ENCODE results near the gene BRF1. TPM values are rescaled to one million over a fixed set of nuclear protein-coding genes. Genes with fewer than 3 reads are reported as not detected.

Gene BRF1
- total RNA-seq, 1 experiment from 2014 or later = 41.2 TPM

DNA sequence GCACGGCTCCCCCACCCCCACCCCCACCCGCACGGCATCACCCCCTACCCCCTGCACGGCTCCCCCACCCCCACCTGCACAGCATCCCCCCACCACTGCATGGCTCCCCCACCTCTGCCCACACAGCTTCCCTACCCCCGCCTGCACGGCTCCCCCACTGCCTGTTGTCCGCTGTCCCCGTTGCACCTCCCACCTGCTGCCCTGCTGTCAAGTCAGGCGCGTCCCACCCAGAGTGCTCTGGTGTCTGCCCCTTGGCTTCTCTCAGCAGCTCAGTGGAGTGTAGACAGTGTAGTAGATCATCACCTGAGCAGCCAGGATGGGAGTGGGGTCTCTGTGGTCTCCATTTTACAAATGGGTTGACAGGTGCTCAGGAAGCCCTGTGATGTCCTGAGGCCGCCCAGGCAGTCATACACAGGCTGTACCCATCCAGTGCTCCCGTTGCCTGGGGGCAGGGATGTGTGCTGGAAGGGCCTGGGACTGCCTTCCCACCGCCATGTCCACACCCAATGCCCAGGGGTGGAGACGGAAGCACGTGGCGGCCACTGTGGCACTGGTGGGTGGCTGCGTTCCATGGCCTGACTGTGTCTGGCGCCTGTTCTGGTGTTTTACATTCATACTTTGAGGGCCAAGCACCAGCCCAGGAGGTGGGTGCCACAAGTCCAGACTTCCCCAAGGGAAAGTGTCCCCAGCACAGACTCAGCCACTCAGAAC is 46.2 kb upstream of the BRF1 start:
- DNase-seq (ENCODE audit: low read depth, low spot score) (no peak), ATAC-seq (no peak)
- ChIA-PET POLR2A (no interaction called here), RAD21 (ENCODE audit: low non-redundant PET in 1 of 2, low total read pairs in 2 of 2, uncharacterized antibody in 2 of 2, unreplicated experiment in 2 of 2) (no interaction called here), CTCF (no interaction called here)
- Histone ChIP-seq H3K4me1 (ENCODE audit: control insufficient read depth in 1 of 2, insufficient read depth in 2 of 2, low read length in 2 of 2) (peaks cover 6 to 11% of the 10 kb centered on the region in 2 experiments; a peak in 2 of 4 replicates), H3K9ac (ENCODE audit: low read length) (no peak overlapping the region), H3K27ac (ENCODE audit: low read depth, low read length) (no peak overlapping the region; the same call in 1 of the 2 replicates), H3K36me3 (ENCODE audit: control insufficient read depth in 1 of 2, insufficient read depth in 2 of 2, low read length in 2 of 2) (no peaks in the 10 kb centered on the region), H3K9me3 (ENCODE audit: control insufficient read depth in 1 of 2, insufficient read depth in 1 of 2, low read depth in 1 of 2, low read length in 2 of 2) (no peaks in the 10 kb centered on the region), H4K20me1 (ENCODE audit: insufficient read depth) (no peaks in the 10 kb centered on the region), H3K4me2 (ENCODE audit: low read length) (no peak overlapping the region), H3K27me3 (ENCODE audit: insufficient read depth, low read length) (no peaks in the 10 kb centered on the region), H3K9me2 (ENCODE audit: insufficient read depth) (no peaks in the 10 kb centered on the region), H3K4me3 (replicated peaks in 1 of 2; ENCODE audit: low read depth in 1 of 2, low read length in 2 of 2) (no peak overlapping the region), H3K79me2 (ENCODE audit: insufficient read depth, low read length) (no peaks in the 10 kb centered on the region), H2AFZ (ENCODE audit: low read depth, low read length, poor library complexity, severe bottlenecking) (no peak overlapping the region)
- intact Hi-C loops (cut with micrococcal nuclease) = no loop called here
- BruUV-seq (replicated peaks) = no TSS peak
- TF ChIP-seq, protein P1, sequence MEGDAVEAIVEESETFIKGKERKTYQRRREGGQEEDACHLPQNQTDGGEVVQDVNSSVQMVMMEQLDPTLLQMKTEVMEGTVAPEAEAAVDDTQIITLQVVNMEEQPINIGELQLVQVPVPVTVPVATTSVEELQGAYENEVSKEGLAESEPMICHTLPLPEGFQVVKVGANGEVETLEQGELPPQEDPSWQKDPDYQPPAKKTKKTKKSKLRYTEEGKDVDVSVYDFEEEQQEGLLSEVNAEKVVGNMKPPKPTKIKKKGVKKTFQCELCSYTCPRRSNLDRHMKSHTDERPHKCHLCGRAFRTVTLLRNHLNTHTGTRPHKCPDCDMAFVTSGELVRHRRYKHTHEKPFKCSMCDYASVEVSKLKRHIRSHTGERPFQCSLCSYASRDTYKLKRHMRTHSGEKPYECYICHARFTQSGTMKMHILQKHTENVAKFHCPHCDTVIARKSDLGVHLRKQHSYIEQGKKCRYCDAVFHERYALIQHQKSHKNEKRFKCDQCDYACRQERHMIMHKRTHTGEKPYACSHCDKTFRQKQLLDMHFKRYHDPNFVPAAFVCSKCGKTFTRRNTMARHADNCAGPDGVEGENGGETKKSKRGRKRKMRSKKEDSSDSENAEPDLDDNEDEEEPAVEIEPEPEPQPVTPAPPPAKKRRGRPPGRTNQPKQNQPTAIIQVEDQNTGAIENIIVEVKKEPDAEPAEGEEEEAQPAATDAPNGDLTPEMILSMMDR (IDR thresholded peaks at IDR 0.05 in 2 of 3, conservative IDR thresholded peaks at IDR 0.05 in 1 of 3; ENCODE audit: borderline replicate concordance in 1 of 3, insufficient read depth in 1 of 3, low read depth in 2 of 3, low read length in 2 of 3) = no peak
- no peak for TF ChIP-seq POLR2A (IDR thresholded peaks at IDR 0.05; ENCODE audit: borderline replicate concordance, extremely low read depth, insufficient read depth, insufficient read length)
- no peak for TF ChIP-seq CEBPB (IDR thresholded peaks at IDR 0.05; ENCODE audit: low read depth)
- no peak for TF ChIP-seq EZH2phosphoT487 (IDR thresholded peaks at IDR 0.05; ENCODE audit: borderline replicate concordance)
- no peak for TF ChIP-seq JUND (IDR thresholded peaks at IDR 0.05)
- TF ChIP-seq CBX3 (IDR thresholded peaks at IDR 0.05; ENCODE audit: low read depth) = no peak
- TF ChIP-seq YY1 (IDR thresholded peaks at IDR 0.05; ENCODE audit: extremely low read depth, insufficient replicate concordance, low read depth, low read length) = no peak
- TF ChIP-seq RAD21 (IDR thresholded peaks at IDR 0.05; ENCODE audit: low read depth) = no peak
- no peak for TF ChIP-seq EZH2 (IDR thresholded peaks at IDR 0.05)
- TF ChIP-seq EGR1 (IDR thresholded peaks at IDR 0.05; ENCODE audit: low read depth) = no peak
- TF ChIP-seq, protein P2, sequence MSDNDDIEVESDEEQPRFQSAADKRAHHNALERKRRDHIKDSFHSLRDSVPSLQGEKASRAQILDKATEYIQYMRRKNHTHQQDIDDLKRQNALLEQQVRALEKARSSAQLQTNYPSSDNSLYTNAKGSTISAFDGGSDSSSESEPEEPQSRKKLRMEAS (IDR thresholded peaks at IDR 0.05) = no peak
- TF ChIP-seq, protein P3, sequence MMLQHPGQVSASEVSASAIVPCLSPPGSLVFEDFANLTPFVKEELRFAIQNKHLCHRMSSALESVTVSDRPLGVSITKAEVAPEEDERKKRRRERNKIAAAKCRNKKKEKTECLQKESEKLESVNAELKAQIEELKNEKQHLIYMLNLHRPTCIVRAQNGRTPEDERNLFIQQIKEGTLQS (IDR thresholded peaks at IDR 0.05) = no peak
- TF ChIP-seq, protein P4, sequence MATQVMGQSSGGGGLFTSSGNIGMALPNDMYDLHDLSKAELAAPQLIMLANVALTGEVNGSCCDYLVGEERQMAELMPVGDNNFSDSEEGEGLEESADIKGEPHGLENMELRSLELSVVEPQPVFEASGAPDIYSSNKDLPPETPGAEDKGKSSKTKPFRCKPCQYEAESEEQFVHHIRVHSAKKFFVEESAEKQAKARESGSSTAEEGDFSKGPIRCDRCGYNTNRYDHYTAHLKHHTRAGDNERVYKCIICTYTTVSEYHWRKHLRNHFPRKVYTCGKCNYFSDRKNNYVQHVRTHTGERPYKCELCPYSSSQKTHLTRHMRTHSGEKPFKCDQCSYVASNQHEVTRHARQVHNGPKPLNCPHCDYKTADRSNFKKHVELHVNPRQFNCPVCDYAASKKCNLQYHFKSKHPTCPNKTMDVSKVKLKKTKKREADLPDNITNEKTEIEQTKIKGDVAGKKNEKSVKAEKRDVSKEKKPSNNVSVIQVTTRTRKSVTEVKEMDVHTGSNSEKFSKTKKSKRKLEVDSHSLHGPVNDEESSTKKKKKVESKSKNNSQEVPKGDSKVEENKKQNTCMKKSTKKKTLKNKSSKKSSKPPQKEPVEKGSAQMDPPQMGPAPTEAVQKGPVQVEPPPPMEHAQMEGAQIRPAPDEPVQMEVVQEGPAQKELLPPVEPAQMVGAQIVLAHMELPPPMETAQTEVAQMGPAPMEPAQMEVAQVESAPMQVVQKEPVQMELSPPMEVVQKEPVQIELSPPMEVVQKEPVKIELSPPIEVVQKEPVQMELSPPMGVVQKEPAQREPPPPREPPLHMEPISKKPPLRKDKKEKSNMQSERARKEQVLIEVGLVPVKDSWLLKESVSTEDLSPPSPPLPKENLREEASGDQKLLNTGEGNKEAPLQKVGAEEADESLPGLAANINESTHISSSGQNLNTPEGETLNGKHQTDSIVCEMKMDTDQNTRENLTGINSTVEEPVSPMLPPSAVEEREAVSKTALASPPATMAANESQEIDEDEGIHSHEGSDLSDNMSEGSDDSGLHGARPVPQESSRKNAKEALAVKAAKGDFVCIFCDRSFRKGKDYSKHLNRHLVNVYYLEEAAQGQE (IDR thresholded peaks at IDR 0.05; ENCODE audit: low read depth) = no peak

Measured in HCT116 (cell line).